MCF 10A (cell line): Measurements from ENCODE around the gene LRRK2. TPM values are rescaled to one million over a fixed set of nuclear protein-coding genes. Genes with fewer than 3 reads are reported as not detected.
A peak's percentile ranks its signal among the peaks of the same experiment; 100 is the strongest.
"Not testable (repeated sequence)": the region's sequence is repeated elsewhere in the genome, so short reads cannot be mapped to it uniquely, and the experiment has no call there.

ENCODE experiments used
- BruUV-seq: library from RNA; stranded (reverse); fragments of 400-500 nt; replicated peaks from 2 replicates; lab custom pipeline; 2021; lab: Mats Ljungman, UMichigan
- CTCF ChIA-PET: fragments of 300-600 bp; sonication (Branson Sonifier 250); formaldehyde crosslinking; extraction: SDS; loops from one replicate; lab custom pipeline; 2021; ENCODE audit warnings: antibody characterized with exemption, inconsistent platforms; lab: Yijun Ruan, JAX
- POLR2A ChIA-PET: fragments of 300-600, 350-650 bp; sonication (Branson Sonifier 250); formaldehyde crosslinking; extraction: SDS; loops from one replicate; lab custom pipeline; 2020; ENCODE audit warnings: antibody characterized with exemption, inconsistent platforms; lab: Yijun Ruan, JAX
- DNase-seq: peaks from one replicate; pipeline ENCODE4 v3.0.0-alpha.2; 2018; ENCODE audit not compliant: unreplicated experiment
- H3K27ac Mint-ChIP-seq: one replicate; pipeline ENCODE4 v1.8.0; 2022; ENCODE audit warnings: mild to moderate bottlenecking, low read depth, mixed read lengths; ENCODE audit not compliant: unreplicated experiment
- H3K27me3 Mint-ChIP-seq: one replicate; pipeline ENCODE4 v1.8.0; 2022; ENCODE audit warnings: mixed read lengths; ENCODE audit not compliant: insufficient read depth, unreplicated experiment
- H3K36me3 Mint-ChIP-seq: one replicate; pipeline ENCODE4 v1.8.0; 2022; ENCODE audit warnings: mild to moderate bottlenecking, moderate library complexity, mixed read lengths; ENCODE audit not compliant: insufficient read depth, unreplicated experiment
- H3K4me1 Mint-ChIP-seq: one replicate; pipeline ENCODE4 v1.8.0; 2022; ENCODE audit warnings: mixed read lengths; ENCODE audit not compliant: insufficient read depth, unreplicated experiment
- H3K4me3 Mint-ChIP-seq: one replicate; pipeline ENCODE4 v1.8.0; 2022; ENCODE audit warnings: mild to moderate bottlenecking, moderate library complexity, mixed read lengths; ENCODE audit not compliant: unreplicated experiment
- H3K9me3 Mint-ChIP-seq: one replicate; pipeline ENCODE4 v1.8.0; 2022; ENCODE audit warnings: mixed read lengths; ENCODE audit not compliant: unreplicated experiment
- CTCF ChIP-seq: fragments of 200-600 bp; IDR thresholded peaks from one replicate; pipeline ENCODE4 v1.8.0; 2022; ENCODE audit warnings: antibody characterized with exemption, mild to moderate bottlenecking; ENCODE audit not compliant: unreplicated experiment
- intact Hi-C: fragments of 100-400 bp; cut with micrococcal nuclease; formaldehyde crosslinking; loops from 2 replicates; pipeline ENCODE4 v1.14.1; 2022
- total RNA-seq: library from RNA; stranded (reverse); gene quantifications from 2 replicates; pipeline ENCODE4 v1.2.3, GENCODE V29; 2022

The LRRK2 gene
- total RNA-seq, 1 experiment from 2014 or later = 4.2 TPM

GRCh38 chr12:40248034-40248433, 23.2 kb downstream of the LRRK2 start:
- no peak for DNase-seq
- H3K36me3 Mint-ChIP-seq = peaks cover 6% of the 10 kb centered on the region
- H3K27ac Mint-ChIP-seq = no peak overlapping the region
- intact Hi-C loops = no loop called here
- no peaks in the 10 kb centered on the region for H3K27me3 Mint-ChIP-seq
- ChIA-PET CTCF (interaction anchor here (0.7 kb wide), 1 partner anchor 169 kb away, joined by 3 read pairs; no protein-coding TSS in a partner anchor), POLR2A (interaction anchor here (0.7 to 2.6 kb wide), 6 partner anchors 10 to 222 kb away, joined by 4 to 10 read pairs (median 6); no protein-coding TSS in a partner anchor)
- TF ChIP-seq CTCF = no peak
- BruUV-seq = no TSS peak
- H3K4me1 Mint-ChIP-seq = peaks cover 6% of the 10 kb centered on the region
- H3K9me3 Mint-ChIP-seq = no peaks in the 10 kb centered on the region
- no peak overlapping the region for H3K4me3 Mint-ChIP-seq

GRCh38 chr12:40248585-40249297, 23.9 kb downstream of the LRRK2 start:
- no peaks in the 10 kb centered on the region for H3K27me3 Mint-ChIP-seq
- TF ChIP-seq CTCF = no peak
- intact Hi-C loops = no loop called here
- H3K4me3 Mint-ChIP-seq = no peak overlapping the region
- BruUV-seq = no TSS peak
- no peak overlapping the region for H3K27ac Mint-ChIP-seq
- ChIA-PET POLR2A (interaction anchor here (0.6 to 2.6 kb wide), 8 partner anchors 10 to 223 kb away, joined by 3 to 10 read pairs (median 5); no protein-coding TSS in a partner anchor), CTCF (interaction anchor here (0.7 to 0.8 kb wide), 3 partner anchors 42 to 169 kb away, joined by 3 read pairs; no protein-coding TSS in a partner anchor)
- H3K36me3 Mint-ChIP-seq = peaks cover 6% of the 10 kb centered on the region
- peak; percentile 66 for DNase-seq
- peaks cover 6% of the 10 kb centered on the region for H3K4me1 Mint-ChIP-seq
- H3K9me3 Mint-ChIP-seq = no peaks in the 10 kb centered on the region

DNA sequence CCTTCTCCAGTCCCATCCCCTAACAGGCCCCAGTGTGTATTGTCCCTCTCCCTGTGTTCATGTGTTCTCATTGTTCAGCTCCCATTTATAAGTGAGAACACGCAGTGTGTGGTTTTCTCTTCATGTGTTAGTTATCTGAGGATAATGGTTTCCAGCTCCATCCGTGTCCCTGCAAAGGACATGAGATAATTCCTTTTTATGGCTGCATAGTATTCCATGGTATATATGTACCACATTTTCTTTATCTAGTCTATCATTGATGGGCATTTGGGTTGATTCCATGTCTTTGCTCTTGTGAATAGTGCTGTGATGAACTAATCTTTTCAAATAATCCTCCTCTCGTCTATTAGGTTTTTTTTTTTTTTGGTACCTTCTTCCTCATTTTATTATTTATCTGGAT, 25.9 kb downstream of the LRRK2 start:
- H3K27me3 Mint-ChIP-seq, intact Hi-C loops, DNase-seq, H3K4me3 Mint-ChIP-seq, H3K36me3 Mint-ChIP-seq, H3K27ac Mint-ChIP-seq, H3K4me1 Mint-ChIP-seq, H3K9me3 Mint-ChIP-seq, BruUV-seq: not testable (repeated sequence)
- ChIA-PET POLR2A (interaction anchor here (2.6 kb wide), 1 partner anchor 12 kb away, joined by 10 read pairs; no protein-coding TSS in a partner anchor), CTCF (interaction anchor here (0.6 kb wide), 1 partner anchor 221 kb away, joined by 3 read pairs; no protein-coding TSS in a partner anchor)

DNA sequence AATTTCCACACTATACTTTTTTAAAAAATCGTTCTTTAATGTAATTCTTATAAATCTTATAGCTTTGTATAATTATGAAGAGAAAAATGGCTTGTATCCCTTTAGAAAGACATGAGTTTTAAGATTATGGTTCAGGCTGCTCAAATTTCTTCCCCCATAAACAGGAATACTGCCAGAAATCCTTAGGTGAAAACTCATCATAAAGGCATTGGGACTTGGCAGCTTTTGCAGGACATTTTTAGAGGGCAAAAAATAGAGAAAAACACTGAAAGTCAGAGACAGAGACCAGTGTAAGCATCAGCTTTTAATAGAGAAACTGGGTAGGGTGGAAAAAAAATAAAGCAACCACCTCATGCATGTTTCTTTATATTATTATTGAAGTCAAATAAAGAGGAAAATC, 29.1 kb downstream of the LRRK2 start:
- CTCF ChIA-PET = interaction anchor here (0.7 kb wide), 2 partner anchors 29 to 985 kb away, joined by 3 read pairs; no protein-coding TSS in a partner anchor
- no TSS peak for BruUV-seq
- no peak for TF ChIP-seq CTCF

More for the DNA sequence above, 29.1 kb downstream of the LRRK2 start:
- Mint-ChIP-seq H3K9me3 (no peaks in the 10 kb centered on the region), H3K4me3 (no peak overlapping the region), H3K4me1 (no peaks in the 10 kb centered on the region), H3K27me3 (no peaks in the 10 kb centered on the region), H3K27ac (no peak overlapping the region), H3K36me3 (peaks cover 6% of the 10 kb centered on the region)
- intact Hi-C loops = no loop called here
- POLR2A ChIA-PET = interaction anchor here (0.6 to 2.4 kb wide), 3 partner anchors 29 to 96 kb away, joined by 3 to 7 read pairs (median 3); partner anchors contain the start of gene LRRK2
- peak; percentile 16 for DNase-seq
